ENCODE data around the gene SPDYE3.
A peak's percentile ranks its signal among the peaks of the same experiment; 100 is the strongest.
"Not testable (repeated sequence)": the region's sequence is repeated elsewhere in the genome, so short reads cannot be mapped to it uniquely, and the experiment has no call there.

SPDYE3 gene

DNA sequence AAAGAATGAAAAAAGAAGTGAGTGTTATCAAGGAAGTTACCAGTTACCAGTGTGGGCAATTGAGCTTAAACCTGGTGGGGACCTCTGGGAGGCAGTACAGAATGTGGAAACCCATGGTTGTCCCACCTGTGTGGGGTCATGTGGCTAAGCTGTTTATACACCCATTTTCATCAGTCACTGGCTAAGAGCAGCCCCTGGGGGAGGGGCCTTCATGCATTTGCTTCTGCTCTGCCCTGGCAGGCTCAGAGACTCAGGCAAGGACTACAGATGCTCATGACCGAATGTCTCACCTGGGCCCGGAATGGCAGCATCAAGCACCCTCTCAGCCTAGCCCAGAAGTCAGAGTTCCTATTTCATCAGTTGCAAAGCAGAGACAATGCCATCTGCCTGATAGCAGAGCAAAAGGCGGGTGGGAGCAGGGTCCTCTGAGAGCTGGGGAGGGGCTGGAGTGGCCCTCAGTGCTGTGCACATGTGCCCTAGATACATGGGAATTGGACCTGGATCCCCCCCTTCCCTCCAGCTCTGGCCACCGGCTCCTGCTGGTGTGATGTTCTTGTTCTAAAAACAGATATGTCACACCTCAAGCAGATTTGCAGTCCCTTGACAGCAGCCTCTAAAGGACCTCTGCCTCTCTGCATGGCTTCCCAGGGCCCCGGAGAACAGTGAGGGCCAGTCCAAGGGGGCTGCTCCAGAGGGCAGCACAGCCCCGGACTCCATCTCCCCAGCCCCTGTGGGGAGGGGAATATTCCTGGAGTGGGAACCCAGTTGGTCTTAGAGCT is 20.1 kb upstream of the SPDYE3 start:
- DNase-seq (ENCODE audit: low read depth) = not testable (repeated sequence)

DNA sequence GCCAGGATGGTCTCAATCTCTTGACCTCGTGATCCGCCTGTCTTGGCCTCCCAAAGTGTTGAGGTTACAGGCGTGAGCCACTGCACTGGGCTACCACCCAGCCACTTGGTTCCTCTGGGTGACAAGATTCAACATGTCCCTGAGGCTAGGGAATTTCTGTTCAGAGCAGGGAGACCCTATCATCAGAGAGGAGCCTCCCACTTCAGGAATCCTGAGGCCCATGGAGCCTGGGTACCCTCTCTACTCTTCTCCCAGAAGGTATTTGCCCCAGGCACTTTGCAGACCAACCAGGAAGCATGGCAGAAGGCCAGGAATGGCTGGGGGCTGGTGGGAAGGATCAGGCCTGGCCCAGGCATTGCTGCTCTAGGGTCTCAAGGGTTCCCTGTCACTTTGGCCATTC is 19.2 kb upstream of the SPDYE3 start:
- DNase-seq (ENCODE audit: low read depth) = not testable (repeated sequence)

DNA sequence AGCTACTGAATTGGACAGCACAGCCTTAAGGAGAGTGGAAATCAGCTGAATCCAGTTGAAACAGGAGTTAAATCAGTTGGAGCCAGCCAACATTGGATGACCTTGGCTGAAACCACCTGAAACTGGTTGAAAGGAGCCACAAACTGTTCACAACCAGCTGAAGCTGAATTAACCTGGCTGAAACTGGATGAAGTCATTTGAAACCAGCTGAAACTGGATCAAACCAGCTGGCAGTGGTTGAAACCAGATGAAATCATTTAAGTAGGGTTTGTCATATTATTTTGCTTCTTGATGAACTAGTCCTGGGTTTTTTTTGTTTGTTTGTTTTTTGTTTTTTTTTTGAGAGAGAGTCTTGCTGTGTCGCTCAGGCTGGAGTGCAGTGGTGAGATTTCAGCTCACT is 15.3 kb upstream of the SPDYE3 start:
- DNase-seq (ENCODE audit: low read depth) = not testable (repeated sequence)

DNA sequence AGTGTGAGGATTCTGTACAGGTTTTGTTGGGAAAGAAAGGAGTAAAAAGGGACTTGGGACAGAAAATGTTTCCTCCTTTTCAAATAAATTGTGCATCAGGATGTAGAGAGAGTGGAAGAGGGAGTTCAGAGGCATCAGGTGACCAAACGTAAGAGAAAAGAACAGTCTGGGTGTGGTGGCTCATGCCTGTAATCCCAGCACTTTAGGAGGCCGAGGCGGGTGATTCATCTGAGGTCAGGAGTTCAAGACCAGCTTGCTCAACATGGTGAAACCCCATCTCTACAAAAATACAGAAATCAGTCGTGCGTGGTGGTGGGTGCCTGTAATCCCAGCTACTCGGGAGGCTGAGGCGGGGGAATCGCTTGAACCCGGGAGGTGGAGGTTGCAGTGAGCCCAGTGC is 12.2 kb upstream of the SPDYE3 start:
- DNase-seq (ENCODE audit: low read depth) = not testable (repeated sequence)

DNA sequence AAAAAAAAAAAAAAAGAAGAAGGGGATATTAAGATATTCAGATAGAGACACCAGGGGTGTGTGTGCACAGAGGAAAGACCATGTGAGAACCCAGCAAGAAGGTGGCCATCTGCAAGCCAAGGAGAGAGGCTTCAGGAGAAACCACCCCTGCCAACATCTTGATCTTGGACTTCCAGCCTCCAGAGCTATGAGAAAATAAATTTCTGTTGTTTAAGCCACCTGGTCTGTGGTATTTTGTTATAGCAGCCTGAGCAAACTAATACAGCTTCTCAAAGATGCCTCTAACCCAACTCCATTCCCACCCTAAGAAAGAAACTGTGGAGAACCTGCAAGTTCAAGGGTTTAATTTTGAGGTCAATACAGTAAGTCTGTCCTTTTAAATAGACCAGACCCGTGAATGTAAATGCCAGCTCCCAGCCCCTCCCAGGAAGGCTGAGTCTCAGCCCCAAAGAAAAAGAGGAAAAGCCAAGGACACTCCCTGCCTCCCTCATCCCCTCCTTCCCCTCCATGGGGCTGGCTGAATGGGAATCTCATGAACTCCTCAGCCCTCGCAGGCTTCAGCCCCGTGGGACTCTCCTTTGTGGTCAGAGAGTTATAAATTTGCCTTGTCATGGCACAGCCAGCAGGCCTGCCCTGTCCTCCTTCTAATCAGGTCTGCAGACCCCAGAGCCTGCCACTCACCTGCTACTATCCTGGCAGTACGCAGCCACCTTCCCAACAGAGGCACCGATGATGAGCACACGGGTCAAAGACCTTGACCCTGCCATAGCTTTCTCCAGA is 9.5 kb upstream of the SPDYE3 start:
- not testable (repeated sequence) for DNase-seq (ENCODE audit: low read depth)

DNA sequence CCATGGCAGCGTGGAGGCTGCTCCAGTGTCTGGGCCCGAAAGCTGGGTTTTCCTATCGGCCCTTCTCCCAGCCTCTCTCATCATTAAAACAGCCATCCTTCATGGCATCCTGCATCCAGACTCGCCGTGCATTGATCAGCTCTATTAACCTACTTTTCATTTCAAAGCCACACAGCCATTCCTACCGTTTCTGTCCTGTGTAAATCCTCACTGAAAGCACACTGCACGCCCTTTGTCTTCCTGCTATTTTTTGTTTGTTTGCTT is 8.9 kb upstream of the SPDYE3 start:
- DNase-seq (ENCODE audit: low read depth) = not testable (repeated sequence)

DNA sequence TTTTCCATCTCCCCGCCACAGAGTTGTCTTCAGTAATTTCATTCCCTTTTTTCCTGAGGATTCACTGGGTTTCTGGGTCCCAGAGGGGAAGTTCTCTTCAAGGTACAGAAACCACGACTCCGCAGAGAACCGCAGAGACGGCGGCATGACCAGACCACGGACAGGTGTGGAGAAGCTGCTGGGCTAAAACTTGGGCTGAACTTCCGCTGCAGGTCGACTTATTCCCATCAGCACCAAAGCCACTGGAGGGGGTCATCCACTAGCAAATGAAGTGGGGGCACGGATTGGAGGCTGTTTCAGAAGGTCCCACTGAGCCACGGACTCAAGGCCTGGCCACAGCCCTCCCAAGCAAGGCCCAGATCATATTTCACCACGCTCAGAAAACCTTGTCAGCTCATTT is 3.0 kb upstream of the SPDYE3 start:
- not testable (repeated sequence) for DNase-seq (ENCODE audit: low read depth)

DNA sequence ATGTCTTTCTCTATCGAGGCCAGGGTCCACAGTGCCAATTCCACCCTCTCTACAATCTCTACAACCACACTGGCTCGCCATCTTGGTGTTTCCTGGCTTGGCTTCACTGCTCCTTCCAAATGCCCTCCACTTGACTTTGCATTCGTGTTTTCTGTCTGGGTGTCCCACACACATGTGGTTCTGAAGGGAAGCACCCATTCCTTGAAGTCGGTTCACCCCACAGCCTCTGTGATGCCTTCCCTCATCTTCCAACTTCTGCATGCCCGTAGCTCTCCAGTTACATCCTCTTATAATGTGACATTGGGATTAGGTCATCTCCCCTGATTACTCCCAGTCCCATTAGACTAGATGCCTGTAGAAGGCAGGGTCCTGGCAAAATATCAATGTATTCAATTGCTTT is 10.8 kb downstream of the SPDYE3 start:
- not testable (repeated sequence) for DNase-seq (ENCODE audit: low read depth)

DNA sequence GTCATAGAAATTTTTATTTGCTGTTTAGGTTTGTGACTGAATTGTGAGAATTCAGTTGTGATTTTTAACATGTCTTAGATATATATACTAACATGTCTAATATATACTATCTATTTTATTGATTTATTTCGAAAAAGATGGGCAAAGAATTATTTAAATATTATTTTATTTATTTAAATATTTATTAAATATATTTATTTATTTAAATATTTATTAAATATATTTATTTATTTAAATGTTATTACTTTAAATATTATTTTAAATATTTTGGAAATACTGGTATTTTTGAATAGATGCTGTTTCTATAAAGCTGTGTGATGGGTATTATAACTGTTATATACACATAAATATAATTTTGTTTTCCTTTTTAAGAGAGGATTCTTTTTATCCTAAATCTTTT is 14.1 kb downstream of the SPDYE3 start:
- DNase-seq (ENCODE audit: low read depth) = not testable (repeated sequence)

DNA sequence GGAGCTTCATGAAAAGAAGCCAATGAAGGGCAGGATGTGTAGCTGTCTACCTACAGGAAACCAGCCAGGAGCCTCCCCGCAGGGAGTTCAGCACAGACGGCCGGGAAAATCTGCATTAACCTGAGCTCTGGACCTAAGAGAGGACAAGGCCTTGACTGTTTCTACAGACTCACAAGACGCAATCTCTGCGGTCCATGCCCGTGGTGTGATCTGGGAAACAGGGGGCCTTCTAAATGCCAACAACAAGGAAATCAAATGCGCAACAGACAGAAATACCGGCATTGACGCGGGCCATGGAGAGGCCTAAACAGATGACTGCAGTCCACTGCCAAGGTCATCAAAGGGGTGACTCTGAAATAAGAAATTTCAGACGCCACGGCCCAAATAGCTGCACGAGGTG is 16.7 kb downstream of the SPDYE3 start:
- DNase-seq (ENCODE audit: low read depth) = not testable (repeated sequence)

DNA sequence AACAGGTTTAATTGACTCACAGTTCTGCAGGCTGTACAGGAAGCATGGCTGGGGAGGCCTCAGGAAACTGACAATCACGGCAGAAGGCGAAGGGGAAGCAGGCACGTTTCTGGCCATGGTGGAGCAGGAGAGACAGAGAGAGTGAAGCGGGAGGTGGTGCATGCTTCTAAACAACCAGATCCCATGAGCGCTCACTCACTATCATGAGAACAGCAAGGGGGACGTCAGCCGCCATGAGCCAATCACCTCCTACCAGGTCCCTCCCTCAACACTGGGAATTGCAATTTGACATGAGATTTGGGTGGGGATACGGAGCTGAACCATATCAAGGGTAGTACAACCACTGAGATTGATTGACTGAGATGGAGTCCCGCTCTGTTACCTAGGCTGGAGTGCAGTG is 18.2 kb downstream of the SPDYE3 start:
- not testable (repeated sequence) for DNase-seq (ENCODE audit: low read depth)

DNA sequence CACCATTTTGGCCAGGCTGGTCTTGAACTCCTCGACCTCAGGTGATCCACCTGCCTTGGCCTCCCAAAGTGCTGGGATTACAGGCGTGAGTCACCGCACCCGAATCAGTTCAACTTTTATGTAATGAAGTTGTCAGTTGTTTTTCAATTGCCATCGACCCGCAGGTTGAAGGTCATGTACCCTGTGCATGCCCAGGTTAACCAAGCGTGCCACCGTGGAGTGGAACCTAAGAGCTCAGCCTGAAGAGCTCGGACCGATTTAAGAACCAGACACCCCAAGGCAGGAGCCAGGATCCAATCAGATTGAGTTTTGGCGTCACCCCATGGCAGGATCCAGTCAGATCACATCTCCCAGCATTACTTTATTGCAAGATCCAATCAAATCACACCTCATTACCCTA is 19.4 kb downstream of the SPDYE3 start:
- DNase-seq (ENCODE audit: low read depth) = not testable (repeated sequence)

DNA sequence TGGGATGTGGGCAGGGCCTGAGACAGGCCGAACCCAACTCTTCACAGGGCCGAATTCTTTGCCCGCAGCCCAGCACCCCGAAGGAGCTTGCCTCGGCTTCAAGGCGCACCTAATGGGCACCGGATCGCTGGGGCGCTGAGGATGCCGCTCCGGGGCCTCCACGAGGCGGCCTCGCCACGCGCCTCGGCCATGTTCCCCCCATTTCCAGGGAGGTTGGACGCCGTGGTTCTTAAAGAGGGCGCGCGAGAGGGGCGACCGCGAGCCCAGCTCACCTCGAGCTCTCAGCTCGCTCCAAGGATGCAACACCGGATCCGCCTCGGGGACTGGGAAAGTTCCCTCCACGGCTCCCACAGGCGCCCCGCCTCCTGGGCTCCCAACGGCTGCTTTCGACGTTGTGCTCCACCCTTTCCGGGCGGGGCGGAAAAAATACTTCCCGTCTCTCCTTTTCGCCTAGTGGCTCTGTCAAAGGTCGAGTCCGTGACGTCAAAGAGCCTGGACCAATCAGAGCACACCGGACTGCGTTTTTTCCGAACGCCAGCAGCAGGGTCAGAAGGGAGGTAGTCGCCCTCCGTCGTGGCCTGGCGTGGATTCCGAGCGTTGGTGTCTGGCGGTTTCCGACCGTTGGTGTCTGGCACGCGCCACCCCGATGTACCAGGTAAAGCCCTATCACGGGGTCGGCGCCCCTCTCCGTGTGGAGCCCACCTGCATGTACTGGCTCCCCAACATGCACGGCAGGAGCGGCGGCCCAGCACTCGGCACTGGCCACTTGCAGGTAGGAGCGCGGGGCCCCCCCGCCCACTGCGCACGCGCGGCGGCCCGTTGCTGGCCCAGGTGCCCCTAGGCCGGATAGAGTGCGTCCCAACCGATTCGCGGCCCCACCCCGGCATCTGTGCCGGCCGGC is 28.3 kb downstream of the SPDYE3 start:
- DNase-seq (ENCODE audit: low read depth) = peak; percentile 86

DNA sequence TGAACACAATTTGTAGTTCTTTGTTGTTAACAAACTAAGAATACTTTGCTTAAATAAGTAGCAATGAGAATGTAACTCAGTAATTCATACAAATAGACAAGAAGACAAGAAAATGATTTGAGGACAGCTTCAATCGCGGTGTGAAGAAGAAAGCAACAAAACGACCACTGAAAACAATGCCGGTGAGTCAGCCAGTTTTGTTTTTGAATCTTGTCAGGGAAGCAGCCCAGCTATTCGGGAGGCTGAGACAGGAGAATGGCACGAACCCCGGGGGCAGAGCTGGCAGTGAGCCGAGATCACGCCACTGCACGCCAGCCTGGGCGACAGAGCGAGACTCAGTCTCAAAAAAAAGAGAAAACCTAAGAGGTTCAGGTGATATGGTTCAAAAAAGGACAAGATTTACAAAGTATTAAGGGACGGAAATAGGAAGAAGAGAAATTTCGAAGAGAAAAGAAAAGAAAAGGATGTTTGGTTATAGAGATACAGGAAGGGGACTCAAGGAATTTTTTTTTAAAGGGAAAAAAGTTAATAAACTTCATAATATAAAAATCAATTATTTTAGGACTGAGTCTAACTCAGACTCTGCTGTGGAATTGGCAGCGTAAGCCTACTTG is 30.7 kb downstream of the SPDYE3 start:
- not testable (repeated sequence) for DNase-seq (ENCODE audit: low read depth)

DNA sequence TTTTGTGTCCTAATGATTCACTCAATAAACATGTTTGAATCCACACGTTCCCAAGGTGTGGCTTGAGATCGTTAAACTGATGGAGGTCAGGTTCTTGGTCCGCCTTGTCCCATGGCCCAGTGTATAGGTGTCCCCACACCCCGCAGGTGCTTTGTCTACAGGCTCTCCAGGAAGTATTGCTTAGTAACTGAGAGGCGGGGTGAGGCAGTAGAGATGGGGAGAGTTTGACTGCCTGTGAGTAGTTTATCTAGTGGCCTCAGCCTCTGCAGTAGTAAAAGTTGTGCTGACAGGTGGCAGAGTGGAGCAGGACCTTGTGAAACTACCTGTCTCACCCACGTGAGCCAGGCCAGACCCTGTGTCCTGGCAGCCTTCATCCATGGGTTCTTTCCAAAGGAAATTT is 33.8 kb downstream of the SPDYE3 start:
- DNase-seq (ENCODE audit: low read depth) = not testable (repeated sequence)

DNA sequence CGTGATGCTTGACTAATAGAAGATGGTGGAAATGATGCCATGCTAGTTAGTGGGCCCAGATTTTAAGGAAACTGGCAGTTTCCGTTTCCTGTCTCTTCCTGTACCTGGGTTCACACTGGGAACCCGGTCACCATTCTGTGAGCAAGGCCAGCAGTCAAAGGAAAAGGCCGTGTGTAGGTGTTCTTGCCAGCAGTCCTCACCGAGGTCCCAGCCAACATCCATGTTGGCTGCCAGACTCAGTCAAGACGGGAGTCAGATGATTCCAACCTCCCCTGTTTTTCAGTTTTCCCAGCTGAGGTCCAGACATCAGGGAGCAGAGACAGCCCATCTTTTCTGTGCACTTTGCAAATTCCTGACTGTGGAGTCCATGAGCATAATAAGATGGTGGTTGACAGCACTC is 35.3 kb downstream of the SPDYE3 start:
- no peak for DNase-seq (ENCODE audit: low read depth)

DNA sequence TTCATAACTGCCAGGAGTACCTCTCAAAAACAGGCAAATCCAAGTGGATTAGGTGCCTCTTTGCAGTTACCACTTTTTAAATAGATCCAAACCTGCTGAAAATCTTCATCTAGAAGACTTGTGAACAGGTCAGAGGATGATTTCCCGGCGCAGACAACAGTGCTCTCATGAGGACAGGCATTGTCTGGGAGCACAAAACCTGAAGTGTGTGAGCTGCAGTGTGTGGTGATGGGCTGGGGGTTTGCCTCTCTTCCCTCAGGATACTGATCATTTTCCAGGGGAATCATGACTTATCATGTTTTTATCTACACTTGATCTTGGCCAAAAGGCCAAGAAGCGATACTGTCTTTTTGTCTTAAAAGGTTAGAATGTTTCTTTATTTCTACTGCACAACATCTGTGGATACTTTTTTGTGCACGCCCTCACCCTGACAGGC is 36.6 kb downstream of the SPDYE3 start:
- not testable (repeated sequence) for DNase-seq (ENCODE audit: low read depth)

DNA sequence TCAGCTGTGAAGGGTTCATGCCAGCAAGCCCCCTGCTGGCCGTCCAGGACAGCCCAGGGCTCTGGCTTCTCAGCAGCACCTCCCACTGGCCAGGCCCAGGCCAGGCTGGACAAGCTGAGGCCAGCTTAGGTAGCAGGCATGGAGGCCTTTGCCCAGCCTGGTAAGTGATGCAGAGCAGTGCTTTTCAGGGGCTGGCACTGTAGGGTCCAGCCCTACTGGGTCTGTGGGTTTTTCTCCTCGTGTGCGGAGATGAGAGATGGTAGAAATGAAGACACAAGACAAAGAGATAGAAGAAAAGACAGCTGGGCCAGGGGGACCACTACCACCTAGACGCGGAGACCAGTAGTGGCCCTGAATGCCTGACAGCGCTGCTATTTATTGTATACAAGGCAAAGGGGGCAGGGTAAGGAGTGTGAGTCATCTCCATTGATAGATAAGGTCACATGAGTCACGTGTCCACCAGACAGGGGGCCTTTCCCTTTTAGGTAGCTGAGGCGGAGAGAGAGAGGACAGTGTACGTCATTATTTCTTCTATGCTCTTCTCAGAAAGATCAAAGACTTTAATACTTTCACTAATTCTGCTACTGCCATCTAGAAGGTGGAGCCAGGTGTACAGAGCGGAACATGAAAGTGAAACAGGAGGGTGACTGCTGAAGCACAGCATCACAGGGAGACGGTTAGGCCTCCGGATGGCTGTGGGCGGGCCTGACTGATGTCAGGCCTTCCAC is 37.2 kb downstream of the SPDYE3 start:
- DNase-seq (ENCODE audit: low read depth) = peak; percentile 86

DNA sequence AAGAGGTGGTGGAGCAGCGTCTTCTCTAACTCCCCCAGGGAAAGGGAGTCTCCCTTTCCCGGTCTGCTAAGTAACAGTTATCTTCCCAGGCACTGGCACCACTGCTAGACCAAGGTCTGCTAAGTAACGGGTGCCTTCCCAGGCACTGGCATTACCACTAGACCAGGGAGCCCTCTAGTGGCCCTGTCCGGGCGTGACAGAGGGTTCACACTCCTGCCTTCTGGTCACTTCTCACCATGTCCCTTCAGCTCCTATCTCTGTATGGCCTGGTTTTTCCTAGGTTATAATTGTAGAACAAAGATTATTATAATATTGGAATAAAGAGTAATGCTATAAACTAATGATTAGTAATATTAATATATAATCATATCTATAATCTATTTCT is 37.8 kb downstream of the SPDYE3 start:
- DNase-seq (ENCODE audit: low read depth) = peak; percentile 56

DNA sequence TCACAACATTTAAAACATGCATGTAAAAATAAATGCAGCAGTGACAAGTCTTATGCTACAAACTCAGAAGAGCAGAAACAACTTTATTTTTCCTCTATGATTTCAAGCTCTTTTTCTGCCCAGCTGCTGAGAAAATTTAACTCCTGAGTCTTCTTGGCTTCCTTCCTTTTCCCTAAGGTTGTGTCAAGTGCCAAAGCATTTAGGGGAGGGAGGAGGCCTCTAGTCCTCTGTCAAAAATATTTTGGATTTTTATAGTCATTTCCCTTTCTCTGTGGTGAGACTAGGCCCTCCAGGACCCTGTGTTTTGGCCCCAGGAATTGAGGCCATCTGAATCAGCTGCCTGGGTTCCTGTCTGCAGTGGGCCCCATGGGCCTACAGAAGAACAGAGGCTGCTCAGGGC is 39.4 kb downstream of the SPDYE3 start:
- no peak for DNase-seq (ENCODE audit: low read depth)

DNA sequence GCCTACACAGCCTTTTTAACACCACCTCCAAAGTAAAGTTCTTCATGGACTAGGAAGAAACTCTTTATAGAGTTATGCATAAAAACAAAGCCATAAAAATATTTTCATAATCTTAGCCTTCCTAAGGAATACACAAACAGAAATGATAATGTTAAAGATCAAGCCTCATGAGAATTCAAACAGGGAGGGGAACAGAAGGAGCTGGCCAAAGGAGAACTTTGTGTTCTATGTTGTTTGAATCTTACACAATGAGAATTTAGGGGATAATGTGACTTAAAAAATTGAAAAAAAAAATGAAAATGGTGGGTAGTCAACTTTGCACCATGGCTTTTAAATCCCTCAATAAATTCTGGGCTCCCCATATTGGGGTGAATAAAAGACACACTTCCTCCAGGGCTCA is 41.3 kb downstream of the SPDYE3 start:
- no peak for DNase-seq (ENCODE audit: low read depth)
